NCI-H2196 (cell line): Measurements from ENCODE around the gene ITGA7.

ENCODE experiments used
- DNase-seq: peaks from one replicate; lab custom pipeline; 2025; ENCODE audit not compliant: unreplicated experiment; lab: John Stamatoyannopoulos, UW

Gene ITGA7

GRCh38 chr12:55683676-55684075 lies 24.0 kb downstream of the ITGA7 start:
- DNase-seq, result no peak

- DNase-seq, result no peak
These were observed 25.5 kb downstream of the ITGA7 start for GRCh38 chr12:55682087-55682796.

- DNase-seq, result peak; percentile 42
These were observed 26.3 kb downstream of the ITGA7 start for GRCh38 chr12:55681142-55682077.

GRCh38 chr12:55679691-55680090 lies 28.0 kb downstream of the ITGA7 start:
- DNase-seq, result no peak

- no peak for DNase-seq
These were observed 31.0 kb downstream of the ITGA7 start for GRCh38 chr12:55676707-55677106.

GRCh38 chr12:55675666-55676065 lies 32.0 kb downstream of the ITGA7 start:
- DNase-seq, result no peak

GRCh38 chr12:55673638-55674037 lies 34.1 kb downstream of the ITGA7 start:
- no peak for DNase-seq

- DNase-seq, result no peak
These were observed 36.0 kb downstream of the ITGA7 start for GRCh38 chr12:55671746-55672145.

GRCh38 chr12:55670276-55670675 lies 37.4 kb downstream of the ITGA7 start:
- DNase-seq, result no peak

GRCh38 chr12:55666508-55666907 lies 41.2 kb downstream of the ITGA7 start:
- DNase-seq, result no peak

- no peak for DNase-seq
These were observed 42.9 kb downstream of the ITGA7 start for GRCh38 chr12:55664826-55665225.

- no peak for DNase-seq
These were observed 44.3 kb downstream of the ITGA7 start for GRCh38 chr12:55663391-55663790.

GRCh38 chr12:55659486-55660385 lies 48.0 kb downstream of the ITGA7 start:
- DNase-seq, result no peak

GRCh38 chr12:55658635-55659391 lies 48.9 kb downstream of the ITGA7 start:
- DNase-seq, result no peak

GRCh38 chr12:55658212-55658611 lies 49.5 kb downstream of the ITGA7 start:
- no peak for DNase-seq

GRCh38 chr12:55657212-55657611 lies 50.5 kb downstream of the ITGA7 start:
- no peak for DNase-seq

- no peak for DNase-seq
These were observed 53.0 kb downstream of the ITGA7 start for GRCh38 chr12:55654511-55655214.

GRCh38 chr12:55653031-55653430 lies 54.7 kb downstream of the ITGA7 start:
- DNase-seq, result no peak

GRCh38 chr12:55652352-55652751 lies 55.4 kb downstream of the ITGA7 start:
- no peak for DNase-seq

GRCh38 chr12:55651299-55651683 lies 56.4 kb downstream of the ITGA7 start:
- DNase-seq, result no peak
